Activated T-cell treated with anti-CD3 and anti-CD28 coated beads, Interleukin-2, amount 50 U/mL, for 1 hour (primary cell): ENCODE measurements around the gene USP35.

Source experiments
- DNase-seq: peaks from one replicate; pipeline ENCODE4 v3.0.0-alpha.2; 2020

The USP35 gene, protein sequence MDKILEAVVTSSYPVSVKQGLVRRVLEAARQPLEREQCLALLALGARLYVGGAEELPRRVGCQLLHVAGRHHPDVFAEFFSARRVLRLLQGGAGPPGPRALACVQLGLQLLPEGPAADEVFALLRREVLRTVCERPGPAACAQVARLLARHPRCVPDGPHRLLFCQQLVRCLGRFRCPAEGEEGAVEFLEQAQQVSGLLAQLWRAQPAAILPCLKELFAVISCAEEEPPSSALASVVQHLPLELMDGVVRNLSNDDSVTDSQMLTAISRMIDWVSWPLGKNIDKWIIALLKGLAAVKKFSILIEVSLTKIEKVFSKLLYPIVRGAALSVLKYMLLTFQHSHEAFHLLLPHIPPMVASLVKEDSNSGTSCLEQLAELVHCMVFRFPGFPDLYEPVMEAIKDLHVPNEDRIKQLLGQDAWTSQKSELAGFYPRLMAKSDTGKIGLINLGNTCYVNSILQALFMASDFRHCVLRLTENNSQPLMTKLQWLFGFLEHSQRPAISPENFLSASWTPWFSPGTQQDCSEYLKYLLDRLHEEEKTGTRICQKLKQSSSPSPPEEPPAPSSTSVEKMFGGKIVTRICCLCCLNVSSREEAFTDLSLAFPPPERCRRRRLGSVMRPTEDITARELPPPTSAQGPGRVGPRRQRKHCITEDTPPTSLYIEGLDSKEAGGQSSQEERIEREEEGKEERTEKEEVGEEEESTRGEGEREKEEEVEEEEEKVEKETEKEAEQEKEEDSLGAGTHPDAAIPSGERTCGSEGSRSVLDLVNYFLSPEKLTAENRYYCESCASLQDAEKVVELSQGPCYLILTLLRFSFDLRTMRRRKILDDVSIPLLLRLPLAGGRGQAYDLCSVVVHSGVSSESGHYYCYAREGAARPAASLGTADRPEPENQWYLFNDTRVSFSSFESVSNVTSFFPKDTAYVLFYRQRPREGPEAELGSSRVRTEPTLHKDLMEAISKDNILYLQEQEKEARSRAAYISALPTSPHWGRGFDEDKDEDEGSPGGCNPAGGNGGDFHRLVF

DNA sequence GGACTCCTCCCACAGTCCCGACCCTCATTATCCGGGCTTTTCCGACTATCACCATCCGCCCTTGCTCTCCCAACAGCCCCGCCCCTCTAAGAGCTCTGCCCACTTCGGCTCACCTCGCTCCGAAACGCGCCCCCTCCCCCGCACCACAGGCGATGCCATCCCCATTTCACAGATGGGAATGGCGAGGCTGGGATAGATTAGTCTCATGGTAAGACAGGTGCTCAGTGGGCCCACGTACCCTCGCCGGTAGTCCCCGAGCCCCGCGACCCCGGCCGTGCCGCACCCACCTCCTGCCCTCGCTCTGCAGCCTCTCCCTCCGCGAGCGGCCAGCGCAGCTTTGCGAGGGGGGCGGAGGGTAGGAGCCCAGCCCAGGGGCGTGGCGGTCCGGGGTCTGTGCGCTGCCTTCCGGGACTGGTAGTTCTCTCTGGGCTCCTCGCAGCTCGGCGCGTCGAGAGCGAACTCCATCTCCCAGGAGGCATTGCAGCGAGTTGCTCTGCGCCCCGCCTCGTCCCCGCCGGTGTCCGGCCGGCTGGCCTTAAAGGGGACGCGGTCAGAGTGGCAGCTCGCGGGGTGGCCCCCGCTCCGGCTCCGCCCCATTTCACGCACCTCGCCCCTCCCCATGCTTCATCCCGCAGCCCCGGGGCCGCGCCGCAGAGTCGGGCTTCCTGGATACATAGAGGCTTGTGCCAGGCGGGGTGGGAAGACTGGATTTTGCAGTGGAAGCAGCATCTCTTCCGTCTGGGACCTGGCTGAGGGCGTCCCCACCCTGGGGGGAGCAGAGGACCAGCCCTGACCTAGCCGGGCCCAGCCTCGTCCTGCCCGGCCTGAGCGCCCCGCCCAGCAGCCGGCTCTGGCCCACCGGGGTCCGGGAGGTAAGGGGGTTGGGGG is at the start of gene USP35, which contains the start of gene KCTD21:
TSS of gene USP35 (plus strand) at position 634 of the 888 bp plus-strand sequence. CDS start 7,327 bp downstream, outside the sequence.
TSS of gene KCTD21 (minus strand) at position 341 of the 888 bp plus-strand sequence. CDS start 14,072 bp downstream, outside the sequence.
- peak; percentile 90 for DNase-seq

DNA sequence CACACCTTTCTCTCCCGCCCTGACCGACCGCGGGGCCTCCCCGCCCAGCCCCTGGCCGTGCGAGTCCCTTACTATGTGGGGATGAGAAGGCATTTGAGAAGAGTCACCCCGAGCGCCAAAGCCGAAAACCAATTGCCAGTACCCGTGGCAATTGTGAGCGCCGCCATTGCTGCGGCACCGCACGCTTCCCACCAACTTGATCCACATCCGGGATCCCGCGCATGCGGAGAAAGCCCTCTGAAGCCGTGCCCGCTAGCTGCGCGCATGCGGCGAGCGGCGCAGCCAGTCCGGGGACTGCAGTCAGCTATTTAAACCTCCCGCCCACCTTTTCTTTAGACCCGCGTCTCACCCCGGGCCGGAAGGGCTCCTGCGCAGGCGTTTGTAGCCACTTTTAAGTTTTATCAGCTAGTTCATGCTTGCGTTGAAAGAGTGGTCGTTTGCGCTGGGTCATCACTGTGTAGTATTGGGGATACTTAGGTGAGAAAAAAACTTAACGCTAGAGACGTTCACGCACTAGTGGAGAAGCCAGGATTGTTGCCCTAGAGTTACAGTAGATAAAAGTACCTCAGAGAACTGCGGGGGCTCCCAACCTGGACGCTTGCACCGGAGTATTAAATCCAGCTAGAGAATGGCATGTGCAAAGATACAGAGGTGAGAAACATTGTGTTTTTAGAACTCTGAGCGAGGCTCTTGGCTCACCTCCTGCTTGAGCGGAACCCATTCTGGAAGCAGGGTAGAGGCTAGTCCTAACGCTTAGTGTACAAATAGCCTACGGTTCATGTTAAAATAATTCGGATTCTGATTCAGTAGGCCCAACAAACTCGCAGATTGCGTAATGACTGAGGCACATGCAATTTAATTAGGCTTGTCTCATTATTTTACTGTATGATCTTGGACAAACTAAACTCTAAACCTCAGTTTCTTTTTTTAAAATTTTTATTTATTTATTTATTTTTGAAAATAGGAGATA is 49.0 kb upstream of the USP35 start, which contains the start of gene ALG8:
TSS of gene ALG8 (minus strand) at position 205 of the 970 bp plus-strand sequence. CDS start at position 167, 38 bp downstream.
- DNase-seq = peak; percentile 98

DNA sequence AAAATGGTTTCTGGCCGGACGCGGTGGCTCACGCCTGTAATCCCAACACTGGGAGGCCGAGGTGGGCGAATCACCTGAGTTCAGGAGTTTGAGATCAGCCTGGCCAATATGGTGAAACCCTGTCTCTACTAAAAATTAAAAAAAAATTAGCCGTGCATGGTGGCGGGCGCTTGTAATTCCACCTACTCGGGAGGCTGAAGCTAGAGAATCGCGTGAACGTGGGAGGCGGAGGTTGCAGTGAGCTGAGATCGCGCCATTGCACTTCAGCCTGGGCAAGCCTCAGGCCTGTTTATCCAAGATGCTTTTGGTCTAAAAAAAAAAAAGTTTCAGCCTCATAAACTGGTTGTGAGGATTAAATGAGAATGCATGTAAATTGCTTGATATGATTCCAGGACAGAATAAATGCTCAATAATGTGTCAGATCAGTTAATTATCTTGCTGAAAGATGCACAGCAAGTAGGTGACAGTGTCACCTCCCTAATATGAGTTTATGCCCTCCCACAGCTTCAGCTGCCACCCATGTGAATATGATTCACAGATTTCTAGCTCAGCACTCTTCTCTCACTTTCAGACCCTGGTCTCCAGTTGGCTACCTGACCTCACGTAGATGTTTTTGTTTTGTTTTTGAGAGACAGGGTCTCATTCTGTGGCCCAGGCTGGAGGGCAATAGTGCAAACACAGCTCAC is 48.2 kb upstream of the USP35 start:
- no peak for DNase-seq

DNA sequence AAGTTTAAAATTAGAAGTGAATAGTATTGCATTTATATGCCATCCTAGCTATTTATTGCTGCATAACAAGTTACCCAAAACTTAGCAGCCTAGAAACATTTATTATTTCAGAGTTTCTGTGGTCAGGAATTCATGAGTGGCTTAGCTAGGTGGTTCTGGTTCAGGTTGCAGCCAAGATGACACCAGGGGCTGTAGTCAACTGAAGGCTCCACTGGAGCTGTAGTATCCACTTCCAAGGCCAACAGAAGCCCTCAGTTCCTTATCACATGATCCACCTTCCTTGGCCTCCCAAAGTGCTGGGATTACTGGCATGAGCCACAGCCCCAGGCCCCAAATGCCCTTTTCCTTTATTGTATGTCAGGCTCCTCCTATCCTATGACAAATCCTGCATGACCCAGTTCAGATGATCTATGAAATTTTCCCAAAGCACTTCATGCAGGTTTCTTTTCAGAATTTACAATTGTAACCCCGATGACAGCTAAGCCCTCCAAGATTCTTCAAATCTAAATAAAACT is 43.2 kb upstream of the USP35 start:
- DNase-seq = no peak

DNA sequence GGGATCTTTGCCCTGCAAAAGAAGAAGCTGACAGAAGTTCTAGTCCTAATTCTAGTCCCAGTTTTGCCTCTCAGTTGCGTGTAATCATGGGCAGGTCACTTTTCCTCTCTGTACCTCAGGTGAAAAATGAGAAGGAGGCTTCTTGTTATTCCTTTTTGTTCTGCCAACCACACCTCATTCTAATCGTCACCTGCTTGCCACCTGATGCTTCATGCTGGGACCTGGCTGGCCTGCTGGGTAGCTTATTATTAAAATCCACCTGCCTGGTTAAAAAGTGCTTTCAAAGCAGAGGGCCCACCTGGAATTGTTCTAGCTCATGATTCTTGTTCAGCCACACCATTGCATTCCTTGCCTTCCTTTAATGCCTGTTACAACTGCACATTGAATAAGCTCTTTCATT is 40.9 kb upstream of the USP35 start:
- no peak for DNase-seq

DNA sequence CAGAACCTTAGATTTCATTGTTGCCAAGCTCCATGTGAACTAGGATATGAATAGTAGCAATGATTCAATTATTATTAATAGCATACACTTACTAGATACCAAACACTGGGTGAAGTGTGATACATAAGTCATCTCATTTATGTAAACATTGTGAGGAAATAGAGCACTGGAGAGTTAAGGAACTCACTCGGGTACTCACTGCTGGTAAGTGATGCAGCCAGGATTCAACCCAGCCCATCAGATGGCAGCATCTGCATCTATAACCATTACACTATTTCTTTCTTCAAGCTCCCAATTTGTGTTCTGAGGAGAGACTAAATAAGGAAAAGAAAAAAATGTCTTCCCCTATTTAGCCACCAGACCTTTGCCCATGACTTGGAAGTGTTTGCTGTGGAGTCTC is 39.1 kb upstream of the USP35 start:
- no peak for DNase-seq

DNA sequence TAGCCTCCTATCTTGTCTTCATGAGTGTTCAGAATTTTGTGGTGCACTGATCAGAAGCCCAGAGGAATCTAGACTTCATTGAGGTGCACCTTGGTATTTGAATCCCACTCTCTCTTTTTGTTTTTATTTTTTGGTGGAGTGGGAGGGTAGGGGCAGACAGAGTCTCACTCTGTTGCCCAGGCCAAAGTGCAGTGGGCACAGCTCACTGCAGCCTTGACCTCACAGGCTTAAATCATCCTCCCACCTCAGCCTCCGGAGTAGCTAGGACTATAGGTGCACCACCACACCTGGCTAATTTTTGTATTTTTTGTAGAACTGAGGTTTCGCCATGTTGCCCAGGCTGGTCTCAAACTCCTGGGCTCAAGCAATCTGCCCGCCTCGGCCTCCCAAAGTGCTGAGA is 38.4 kb upstream of the USP35 start:
- DNase-seq = no peak

DNA sequence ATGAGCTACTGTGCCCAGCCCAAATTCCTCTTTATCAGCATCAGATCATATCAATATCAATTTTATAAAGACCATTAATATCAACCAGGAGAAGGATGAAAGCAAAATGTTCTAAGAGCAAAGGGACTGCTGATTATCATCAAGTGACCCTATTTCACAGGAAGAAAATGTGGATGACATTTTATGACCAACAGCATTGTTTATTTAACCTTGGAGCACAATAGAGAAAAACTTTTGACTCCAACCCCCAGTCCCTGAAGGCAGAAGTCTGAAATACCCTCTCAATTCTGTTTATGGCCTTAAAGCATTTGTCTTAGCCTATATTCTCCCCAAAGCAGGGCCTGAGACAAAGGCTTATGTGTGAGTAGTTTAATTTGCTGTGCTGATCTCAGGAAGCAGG is 38.0 kb upstream of the USP35 start:
- no peak for DNase-seq

DNA sequence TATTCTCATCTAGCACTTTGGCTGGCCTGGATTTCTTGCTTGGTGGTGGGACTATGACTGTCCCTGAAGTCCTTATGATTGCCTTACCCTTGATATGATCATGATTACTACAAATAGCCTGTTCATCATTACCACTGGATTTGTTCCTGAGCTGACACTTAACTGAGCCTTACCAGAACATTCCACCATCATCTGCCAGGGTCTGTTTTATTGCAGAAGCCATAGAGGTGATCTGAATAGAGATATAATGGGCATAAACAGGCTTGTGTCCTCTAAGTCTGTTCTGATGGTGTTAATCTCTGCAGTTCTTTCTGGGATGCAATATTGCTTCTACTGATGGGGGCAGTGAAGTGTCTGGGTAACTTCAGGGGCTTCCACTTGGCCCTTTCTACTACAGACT is 36.9 kb upstream of the USP35 start:
- DNase-seq = no peak

DNA sequence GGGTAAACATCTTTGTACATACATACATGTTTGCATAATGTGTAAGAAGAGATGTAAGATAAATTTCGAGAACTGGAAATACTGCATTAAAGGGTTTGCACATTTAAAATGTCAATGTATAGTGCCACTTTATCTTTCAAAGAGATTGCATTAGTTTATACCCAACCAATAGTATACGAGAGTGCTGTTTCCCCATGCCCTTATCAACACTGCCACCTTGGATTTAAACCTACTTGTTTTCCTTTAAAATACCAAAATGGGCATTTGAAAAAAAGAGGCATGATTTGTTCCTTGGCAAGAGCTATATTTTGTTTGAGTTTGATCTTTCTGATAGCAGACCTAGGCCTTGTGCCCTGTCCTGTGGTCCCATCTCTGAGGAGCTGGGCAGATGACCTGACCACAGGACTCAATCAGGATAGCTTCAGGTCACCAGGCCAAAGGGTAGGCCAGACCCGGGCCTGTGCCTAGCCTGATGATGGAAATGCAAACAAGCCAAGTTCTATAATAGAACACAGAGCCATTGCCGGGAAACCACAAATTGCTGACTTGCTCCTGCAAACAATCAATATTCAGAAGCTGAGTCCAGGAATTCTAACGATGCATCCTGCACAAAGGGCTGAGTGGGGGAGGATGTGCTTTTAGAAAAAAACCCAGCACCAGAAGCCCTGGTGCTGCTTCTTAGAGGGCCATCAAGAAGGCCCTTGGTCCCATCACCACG is 32.4 kb upstream of the USP35 start:
- no peak for DNase-seq

DNA sequence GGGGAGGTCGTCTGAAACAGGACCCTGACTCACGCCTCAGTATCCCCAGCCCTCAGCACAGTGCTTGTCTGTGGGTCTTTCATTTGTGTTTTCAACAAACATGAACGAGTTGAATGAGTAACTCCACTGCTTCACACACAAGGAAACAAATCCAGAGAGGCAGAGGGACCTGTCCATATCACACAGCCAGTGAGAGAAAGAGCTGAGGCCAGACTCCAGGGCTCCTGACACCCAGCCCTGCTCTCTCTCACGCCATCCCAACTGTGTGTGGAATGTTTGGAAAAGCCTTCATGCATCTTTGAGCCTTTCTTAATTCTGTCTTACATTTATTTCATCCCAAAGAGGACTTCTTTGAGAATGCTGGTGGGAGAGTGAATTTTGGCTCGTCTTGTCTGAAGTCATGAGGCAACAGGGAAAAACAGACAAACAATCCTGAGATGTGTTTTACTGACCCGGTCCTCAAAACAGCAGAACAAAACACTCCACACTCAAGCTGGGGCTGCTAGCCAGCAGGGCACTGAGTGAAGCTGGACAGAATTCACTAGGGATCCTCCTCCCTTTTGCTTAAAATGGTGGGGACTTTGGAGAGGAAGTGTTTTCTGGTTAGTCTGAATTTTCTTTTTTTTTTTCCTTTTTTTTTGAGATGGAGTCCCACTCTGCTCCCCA is 29.6 kb upstream of the USP35 start:
- DNase-seq = no peak

DNA sequence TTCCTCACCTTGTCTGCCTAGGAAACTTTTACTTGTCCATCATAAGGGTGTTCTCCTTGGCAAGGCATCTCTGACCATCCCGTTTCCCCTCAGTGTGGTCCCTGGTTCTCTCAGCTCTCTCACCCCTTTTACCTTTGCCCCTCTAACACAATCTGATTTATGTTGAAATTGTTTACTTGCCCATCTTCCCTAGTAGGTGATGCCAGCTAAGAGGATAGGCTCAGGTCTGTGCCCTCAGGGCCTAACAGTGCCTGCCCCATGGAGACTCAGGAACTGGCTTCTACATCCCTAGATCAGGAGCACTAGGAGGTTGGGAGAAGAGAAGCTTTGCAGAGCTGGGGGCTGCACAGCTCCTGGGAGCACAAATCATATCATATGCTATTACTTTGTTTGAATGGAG is 28.2 kb upstream of the USP35 start:
- DNase-seq = no peak

DNA sequence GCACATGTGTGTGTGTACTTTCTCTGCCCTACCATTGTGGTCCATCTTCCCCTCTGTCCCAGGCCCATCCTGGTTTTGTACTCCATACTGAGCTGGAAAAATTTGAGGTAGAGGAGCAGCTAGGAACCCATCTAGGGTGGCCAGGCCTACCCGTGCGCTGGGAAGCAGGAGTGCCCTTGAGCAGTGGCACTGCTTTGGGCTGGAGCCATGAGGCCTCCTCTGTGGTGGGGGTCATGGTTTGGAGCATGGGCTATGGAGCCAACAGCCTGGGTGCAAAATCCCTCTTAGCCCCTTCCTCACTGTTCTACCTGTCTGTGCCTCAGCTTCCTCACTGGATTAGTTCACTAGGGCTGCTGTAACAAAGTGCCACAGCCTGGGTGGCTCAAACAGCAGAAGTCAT is 27.4 kb upstream of the USP35 start:
- no peak for DNase-seq

DNA sequence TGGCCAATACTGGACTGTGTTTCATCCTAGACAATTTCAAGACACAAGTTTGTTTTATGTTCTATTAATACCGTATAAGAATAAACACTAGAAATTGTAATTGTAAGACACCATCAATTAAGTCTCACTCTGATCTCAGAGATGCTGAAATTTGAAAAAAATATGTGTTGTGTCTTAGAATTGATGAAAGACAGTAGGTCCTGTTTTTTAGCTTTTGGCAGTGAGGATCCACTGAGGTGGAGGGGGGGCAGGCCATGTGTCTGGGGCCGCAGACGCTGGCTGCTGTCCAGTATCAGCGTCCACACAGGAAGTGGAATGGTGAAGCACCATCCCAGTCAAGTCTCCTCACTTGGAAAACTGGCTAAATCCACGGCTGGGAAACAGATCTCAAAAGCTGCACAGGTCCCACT is 26.8 kb upstream of the USP35 start:
- no peak for DNase-seq

DNA sequence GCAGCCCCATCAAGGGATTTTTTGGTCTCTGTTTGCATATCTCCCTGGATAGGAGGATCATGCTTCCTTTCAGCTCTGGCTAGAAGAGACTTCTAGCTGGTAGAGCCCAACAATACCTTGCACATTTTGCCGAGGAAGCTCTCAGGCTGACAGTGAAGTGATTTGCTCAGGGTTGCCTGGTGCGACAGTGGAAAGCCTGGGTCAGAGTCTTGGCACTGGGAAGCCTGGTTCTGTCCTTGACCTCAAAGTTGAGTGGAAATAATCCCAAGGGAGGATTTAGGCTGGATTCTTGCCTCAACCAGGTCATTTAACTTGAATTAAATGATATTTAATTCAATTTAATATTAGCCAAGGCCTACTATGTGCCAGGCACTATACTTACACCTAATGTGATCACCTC is 24.9 kb upstream of the USP35 start:
- no peak for DNase-seq

DNA sequence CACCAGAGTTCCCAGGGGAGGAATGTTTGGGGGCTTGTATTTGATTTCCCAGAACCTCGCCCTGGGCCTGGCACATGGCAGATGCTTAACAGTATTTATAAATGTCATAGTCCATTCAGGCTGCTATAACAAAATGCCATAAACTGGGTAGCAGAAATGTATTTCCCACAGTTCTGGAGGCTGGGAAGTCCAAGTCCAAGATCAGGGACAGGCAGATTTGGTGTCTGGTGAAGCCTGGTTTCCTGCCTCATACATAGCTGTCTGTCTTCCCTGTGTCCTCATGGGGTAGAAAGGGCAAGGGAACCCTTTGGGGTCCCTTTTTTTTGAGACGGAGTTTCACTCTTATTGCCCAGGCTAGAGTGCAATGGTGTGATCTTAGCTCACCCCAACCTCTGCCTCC is 24.2 kb upstream of the USP35 start:
- DNase-seq = no peak

DNA sequence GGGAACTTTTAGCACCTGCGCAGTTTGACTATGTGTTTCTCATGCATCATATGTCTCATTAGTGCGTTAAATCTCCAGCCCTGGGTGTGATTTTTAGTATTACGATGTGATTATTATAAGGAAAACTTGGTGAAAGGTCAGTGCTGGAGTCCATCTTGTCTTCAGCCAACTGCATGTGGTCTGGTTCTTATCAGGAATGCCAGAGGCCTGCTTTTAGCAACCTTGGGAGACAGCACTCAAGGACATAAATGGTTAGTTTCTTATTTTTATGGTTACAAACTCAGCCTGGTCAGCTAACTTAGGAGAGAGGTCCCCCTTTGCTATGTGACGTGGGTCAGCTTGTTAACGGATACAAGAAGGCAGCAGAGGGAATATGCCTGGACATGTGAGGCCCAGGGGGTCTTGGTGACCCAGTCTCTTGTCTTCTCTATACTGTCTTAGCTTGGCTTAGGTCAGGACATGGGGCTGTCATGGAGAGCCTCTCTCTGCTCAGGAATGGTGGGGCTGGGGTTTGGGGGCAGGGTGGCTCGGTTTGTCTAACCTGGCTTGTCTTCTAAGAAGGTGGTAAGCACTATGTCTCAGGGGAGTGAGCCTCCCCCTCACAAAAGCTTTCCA is 21.8 kb upstream of the USP35 start:
- DNase-seq = no peak
